ENCODE data around the gene EDN3. TPM values are rescaled to one million over a fixed set of nuclear protein-coding genes. Genes with fewer than 3 reads are reported as not detected.

Gene EDN3
- total and polyA plus RNA-seq, 2 donors (not counting 1 experiment from before 2014, with no cell fraction given) = not detected

DNA sequence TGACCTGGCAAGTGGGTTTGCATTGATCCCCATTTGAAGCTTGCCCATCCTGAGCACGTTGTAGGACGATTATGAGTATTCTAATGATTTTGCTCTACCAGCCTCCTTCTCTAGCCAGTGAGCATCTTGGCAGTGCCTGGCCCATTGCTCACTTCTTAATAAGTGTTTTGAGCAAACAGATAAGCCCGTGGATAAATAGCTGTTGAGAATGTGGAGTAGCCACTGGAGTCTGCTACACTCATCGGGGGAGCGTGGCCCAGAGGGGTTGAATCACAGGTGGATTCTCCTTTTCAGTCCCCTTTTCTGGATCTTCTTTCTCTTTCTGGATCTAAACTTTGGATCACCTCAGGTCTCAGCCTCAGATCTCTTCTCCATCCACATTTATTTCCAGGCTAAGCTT is 15.9 kb upstream of the EDN3 start:
- no peak for DNase-seq (ENCODE audit: low read depth in 2 of 2)
- TF ChIP-seq EZH2 (IDR thresholded peaks at IDR 0.05; ENCODE audit: low read length, missing control alignments) = no peak
- TF ChIP-seq, protein P1, sequence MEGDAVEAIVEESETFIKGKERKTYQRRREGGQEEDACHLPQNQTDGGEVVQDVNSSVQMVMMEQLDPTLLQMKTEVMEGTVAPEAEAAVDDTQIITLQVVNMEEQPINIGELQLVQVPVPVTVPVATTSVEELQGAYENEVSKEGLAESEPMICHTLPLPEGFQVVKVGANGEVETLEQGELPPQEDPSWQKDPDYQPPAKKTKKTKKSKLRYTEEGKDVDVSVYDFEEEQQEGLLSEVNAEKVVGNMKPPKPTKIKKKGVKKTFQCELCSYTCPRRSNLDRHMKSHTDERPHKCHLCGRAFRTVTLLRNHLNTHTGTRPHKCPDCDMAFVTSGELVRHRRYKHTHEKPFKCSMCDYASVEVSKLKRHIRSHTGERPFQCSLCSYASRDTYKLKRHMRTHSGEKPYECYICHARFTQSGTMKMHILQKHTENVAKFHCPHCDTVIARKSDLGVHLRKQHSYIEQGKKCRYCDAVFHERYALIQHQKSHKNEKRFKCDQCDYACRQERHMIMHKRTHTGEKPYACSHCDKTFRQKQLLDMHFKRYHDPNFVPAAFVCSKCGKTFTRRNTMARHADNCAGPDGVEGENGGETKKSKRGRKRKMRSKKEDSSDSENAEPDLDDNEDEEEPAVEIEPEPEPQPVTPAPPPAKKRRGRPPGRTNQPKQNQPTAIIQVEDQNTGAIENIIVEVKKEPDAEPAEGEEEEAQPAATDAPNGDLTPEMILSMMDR (conservative IDR thresholded peaks at IDR 0.05 in 1 of 2, IDR thresholded peaks at IDR 0.05 in 1 of 2; ENCODE audit: low read depth in 1 of 2, low read length in 2 of 2) = no peak
- no peak overlapping the region for H3K27ac ChIP-seq (ENCODE audit: insufficient read depth, low read length)

GRCh38 chr20:59289994-59290393 is 10.4 kb upstream of the EDN3 start:
- H3K27me3 ChIP-seq (ENCODE audit: control insufficient read depth, insufficient read depth, low read length) = no peaks in the 10 kb centered on the region
- DNase-seq (ENCODE audit: low read depth in 2 of 2) = no peak

More for the DNA sequence above, 15.9 kb upstream of the EDN3 start:
- H3K9ac ChIP-seq (ENCODE audit: insufficient read depth, low read length) = no peak overlapping the region
- H3K36me3 ChIP-seq (ENCODE audit: control insufficient read depth, insufficient read depth, low read length) = no peaks in the 10 kb centered on the region
- no peaks in the 10 kb centered on the region for H3K27me3 ChIP-seq (ENCODE audit: control insufficient read depth, insufficient read depth, low read length)
- no peaks in the 10 kb centered on the region for H4K20me1 ChIP-seq (ENCODE audit: control insufficient read depth, extremely low read depth, insufficient read depth, low read length)
- no peaks in the 10 kb centered on the region for H3K9me3 ChIP-seq (ENCODE audit: control insufficient read depth, insufficient read depth, low read depth, low read length)
- H3K4me2 ChIP-seq (ENCODE audit: extremely low read depth, insufficient read depth, low read length) = no peak overlapping the region
- H3K4me3 ChIP-seq (replicated peaks in 1 of 4; ENCODE audit: control extremely low read depth in 1 of 4, insufficient read depth in 1 of 4, low read depth in 3 of 4, low read length in 4 of 4) = no peak overlapping the region
- H3K79me2 ChIP-seq (ENCODE audit: control insufficient read depth, insufficient read depth, low read length) = no peaks in the 10 kb centered on the region
- H2AFZ ChIP-seq (ENCODE audit: low read length) = no peak overlapping the region
- no peaks in the 10 kb centered on the region for H3K4me1 ChIP-seq (ENCODE audit: control insufficient read depth, extremely low read depth, insufficient read depth, low read length)

GRCh38 chr20:59291740-59292383 is 8.5 kb upstream of the EDN3 start:
- no peak overlapping the region for H3K27ac ChIP-seq (ENCODE audit: insufficient read depth, low read length)
- no peak overlapping the region for H3K4me2 ChIP-seq (ENCODE audit: extremely low read depth, insufficient read depth, low read length)
- no peaks in the 10 kb centered on the region for H3K36me3 ChIP-seq (ENCODE audit: control insufficient read depth, insufficient read depth, low read length)
- H3K79me2 ChIP-seq (ENCODE audit: control insufficient read depth, insufficient read depth, low read length) = no peaks in the 10 kb centered on the region
- H3K9me3 ChIP-seq (ENCODE audit: control insufficient read depth, insufficient read depth, low read depth, low read length) = no peaks in the 10 kb centered on the region
- no peaks in the 10 kb centered on the region for H4K20me1 ChIP-seq (ENCODE audit: control insufficient read depth, extremely low read depth, insufficient read depth, low read length)
- no peak for DNase-seq (ENCODE audit: low read depth in 2 of 2)
- no peak overlapping the region for H3K4me3 ChIP-seq (replicated peaks in 1 of 4; ENCODE audit: control extremely low read depth in 1 of 4, insufficient read depth in 1 of 4, low read depth in 3 of 4, low read length in 4 of 4)
- no peaks in the 10 kb centered on the region for H3K4me1 ChIP-seq (ENCODE audit: control insufficient read depth, extremely low read depth, insufficient read depth, low read length)
- TF ChIP-seq EZH2 (IDR thresholded peaks at IDR 0.05; ENCODE audit: low read length, missing control alignments) = no peak
- TF ChIP-seq, protein P1 (conservative IDR thresholded peaks at IDR 0.05 in 1 of 2, IDR thresholded peaks at IDR 0.05 in 1 of 2; ENCODE audit: low read depth in 1 of 2, low read length in 2 of 2) = no peak
- no peak overlapping the region for H2AFZ ChIP-seq (ENCODE audit: low read length)
- H3K9ac ChIP-seq (ENCODE audit: insufficient read depth, low read length) = no peak overlapping the region
- H3K27me3 ChIP-seq (ENCODE audit: control insufficient read depth, insufficient read depth, low read length) = no peaks in the 10 kb centered on the region

More at GRCh38 chr20:59289994-59290393, 10.4 kb upstream of the EDN3 start:
- Histone ChIP-seq H2AFZ (ENCODE audit: low read length) (no peak overlapping the region), H3K9me3 (ENCODE audit: control insufficient read depth, insufficient read depth, low read depth, low read length) (no peaks in the 10 kb centered on the region), H3K27ac (ENCODE audit: insufficient read depth, low read length) (no peak overlapping the region), H3K4me3 (replicated peaks in 1 of 4; ENCODE audit: control extremely low read depth in 1 of 4, insufficient read depth in 1 of 4, low read depth in 3 of 4, low read length in 4 of 4) (no peak overlapping the region), H3K79me2 (ENCODE audit: control insufficient read depth, insufficient read depth, low read length) (no peaks in the 10 kb centered on the region), H3K36me3 (ENCODE audit: control insufficient read depth, insufficient read depth, low read length) (no peaks in the 10 kb centered on the region), H3K9ac (ENCODE audit: insufficient read depth, low read length) (no peak overlapping the region), H3K4me1 (ENCODE audit: control insufficient read depth, extremely low read depth, insufficient read depth, low read length) (no peaks in the 10 kb centered on the region), H3K4me2 (ENCODE audit: extremely low read depth, insufficient read depth, low read length) (no peak overlapping the region), H4K20me1 (ENCODE audit: control insufficient read depth, extremely low read depth, insufficient read depth, low read length) (no peaks in the 10 kb centered on the region)
- TF ChIP-seq, protein P1 (conservative IDR thresholded peaks at IDR 0.05 in 1 of 2, IDR thresholded peaks at IDR 0.05 in 1 of 2; ENCODE audit: low read depth in 1 of 2, low read length in 2 of 2) = no peak
- no peak for TF ChIP-seq EZH2 (IDR thresholded peaks at IDR 0.05; ENCODE audit: low read length, missing control alignments)

Measured in fibroblast of lung (primary cell).